GM21717 (cell line): Measurements from ENCODE around the gene CA5A.
"Not testable (repeated sequence)": the region's sequence is repeated elsewhere in the genome, so short reads cannot be mapped to it uniquely, and the experiment has no call there.

Experiments used
- ATAC-seq: cut with Tn5 transposase; IDR thresholded peaks from one replicate; pipeline ENCODE4 v1.9.1; 2021; ENCODE audit warnings: mild to moderate bottlenecking, moderate library complexity; ENCODE audit not compliant: unreplicated experiment

The CA5A gene

GRCh38 chr16:87897521-87898505 lies 38.5 kb downstream of the CA5A start:
- no peak for ATAC-seq

- not testable (repeated sequence) for ATAC-seq
Observed at GRCh38 chr16:87896924-87897520, 39.3 kb downstream of the CA5A start.

- peak; percentile 18 for ATAC-seq
Observed at GRCh38 chr16:87896176-87896890, 40.0 kb downstream of the CA5A start.

GRCh38 chr16:87895641-87896141 lies 40.6 kb downstream of the CA5A start:
- peak; percentile 77 for ATAC-seq

GRCh38 chr16:87894005-87894404 lies 42.3 kb downstream of the CA5A start:
- ATAC-seq = not testable (repeated sequence)

GRCh38 chr16:87891764-87892163 lies 44.6 kb downstream of the CA5A start:
- no peak for ATAC-seq

GRCh38 chr16:87889762-87890161 lies 46.6 kb downstream of the CA5A start:
- ATAC-seq = not testable (repeated sequence)

- ATAC-seq = not testable (repeated sequence)
Observed at GRCh38 chr16:87888346-87888745, 48.0 kb downstream of the CA5A start.

GRCh38 chr16:87887931-87888330 lies 48.4 kb downstream of the CA5A start:
- ATAC-seq = not testable (repeated sequence)

- not testable (repeated sequence) for ATAC-seq
Observed at GRCh38 chr16:87885371-87885967, 50.9 kb downstream of the CA5A start.

GRCh38 chr16:87882436-87883019 lies 53.8 kb downstream of the CA5A start:
- ATAC-seq = no peak

- ATAC-seq = no peak
Observed at GRCh38 chr16:87881324-87882200, 54.8 kb downstream of the CA5A start.

GRCh38 chr16:87880117-87880696 lies 56.1 kb downstream of the CA5A start:
- ATAC-seq = no peak

GRCh38 chr16:87879411-87880013 lies 56.8 kb downstream of the CA5A start:
- ATAC-seq = not testable (repeated sequence)

- no peak for ATAC-seq
Observed at GRCh38 chr16:87878704-87879103, 57.6 kb downstream of the CA5A start.

GRCh38 chr16:87877942-87878507 lies 58.3 kb downstream of the CA5A start:
- ATAC-seq = no peak

- no peak for ATAC-seq
Observed at GRCh38 chr16:87874639-87875427, 61.5 kb downstream of the CA5A start.
